Head of caudate nucleus (tissue), 42 donors: ENCODE measurements around the gene RETN.

Source experiments
- DNase-seq, 42 donors: peaks; one replicate each; pipeline versions ENCODE4 v3.0.0 to v3.0.0-alpha.2; 2020 to 2021; ENCODE audit warnings: mixed read lengths in 7 of 42
- intact Hi-C: fragments of 100-400 bp; cut with DNase I; formaldehyde crosslinking; loops from one replicate; pipeline ENCODE4 v1.15.0; 2022

Gene RETN, protein sequence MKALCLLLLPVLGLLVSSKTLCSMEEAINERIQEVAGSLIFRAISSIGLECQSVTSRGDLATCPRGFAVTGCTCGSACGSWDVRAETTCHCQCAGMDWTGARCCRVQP

DNA sequence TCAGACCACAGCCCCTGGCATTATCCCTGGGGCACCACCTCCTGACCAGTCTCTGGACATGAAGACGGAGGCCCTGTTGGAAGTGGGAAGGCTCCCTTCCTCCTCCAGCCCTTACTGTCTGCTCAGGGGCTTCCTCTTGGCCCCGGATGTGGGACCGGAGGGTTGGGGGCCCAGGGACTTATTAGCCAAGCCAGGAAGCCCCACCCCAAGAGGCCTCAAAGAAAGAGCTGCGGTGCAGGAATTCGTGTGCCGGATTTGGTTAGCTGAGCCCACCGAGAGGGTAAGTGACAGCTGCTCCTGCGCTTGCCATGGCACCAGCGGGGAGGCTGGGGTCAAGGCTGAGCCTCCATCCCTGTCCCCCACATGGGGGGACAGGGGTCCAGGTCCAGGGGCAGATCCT is at the start of gene RETN:
RETN (plus strand) TSS at position 208 of the 400 bp plus-strand sequence. CDS start 278 bp downstream, outside the sequence.
- intact Hi-C loops, result no loop called here
- no peak for DNase-seq

DNA sequence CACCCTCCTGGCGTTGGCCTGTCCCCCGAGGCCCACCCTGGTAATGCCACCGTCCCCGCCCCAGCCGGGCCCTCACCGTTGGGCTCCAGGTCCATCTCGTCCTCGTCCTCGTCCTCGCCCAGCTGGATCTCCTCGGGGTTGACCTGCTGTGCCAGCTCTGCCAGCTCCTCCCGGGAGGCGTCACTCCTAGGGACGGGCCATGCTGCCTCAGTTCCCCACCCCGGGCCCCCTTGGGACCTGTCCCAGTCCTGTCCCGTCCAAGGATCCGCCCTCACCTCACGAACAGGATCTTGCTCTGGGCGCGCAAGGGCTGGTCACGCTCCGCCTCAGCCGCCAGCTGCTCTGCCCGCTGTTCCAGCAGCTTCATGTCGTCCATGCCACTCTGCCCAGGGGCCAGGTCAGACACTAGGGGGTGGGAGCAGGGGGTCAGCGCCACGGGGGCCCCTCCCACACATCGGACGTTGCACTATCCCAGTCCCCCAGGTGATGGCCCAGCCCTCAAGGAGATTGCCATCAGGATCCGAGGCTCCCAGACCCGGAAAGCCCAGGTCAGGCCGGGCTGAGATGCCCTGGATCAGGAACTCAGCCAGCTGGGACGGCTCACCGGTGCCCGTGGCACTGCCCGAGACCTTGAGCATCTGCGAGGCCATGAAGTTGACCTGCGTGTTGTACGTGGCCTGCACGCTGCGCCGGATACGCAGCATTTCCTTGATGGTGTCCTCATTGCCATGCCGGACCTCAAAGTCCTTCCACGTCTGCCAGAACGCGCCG is 49.0 kb upstream of the RETN start:
- no peak for DNase-seq
- intact Hi-C loops, result no loop called here

DNA sequence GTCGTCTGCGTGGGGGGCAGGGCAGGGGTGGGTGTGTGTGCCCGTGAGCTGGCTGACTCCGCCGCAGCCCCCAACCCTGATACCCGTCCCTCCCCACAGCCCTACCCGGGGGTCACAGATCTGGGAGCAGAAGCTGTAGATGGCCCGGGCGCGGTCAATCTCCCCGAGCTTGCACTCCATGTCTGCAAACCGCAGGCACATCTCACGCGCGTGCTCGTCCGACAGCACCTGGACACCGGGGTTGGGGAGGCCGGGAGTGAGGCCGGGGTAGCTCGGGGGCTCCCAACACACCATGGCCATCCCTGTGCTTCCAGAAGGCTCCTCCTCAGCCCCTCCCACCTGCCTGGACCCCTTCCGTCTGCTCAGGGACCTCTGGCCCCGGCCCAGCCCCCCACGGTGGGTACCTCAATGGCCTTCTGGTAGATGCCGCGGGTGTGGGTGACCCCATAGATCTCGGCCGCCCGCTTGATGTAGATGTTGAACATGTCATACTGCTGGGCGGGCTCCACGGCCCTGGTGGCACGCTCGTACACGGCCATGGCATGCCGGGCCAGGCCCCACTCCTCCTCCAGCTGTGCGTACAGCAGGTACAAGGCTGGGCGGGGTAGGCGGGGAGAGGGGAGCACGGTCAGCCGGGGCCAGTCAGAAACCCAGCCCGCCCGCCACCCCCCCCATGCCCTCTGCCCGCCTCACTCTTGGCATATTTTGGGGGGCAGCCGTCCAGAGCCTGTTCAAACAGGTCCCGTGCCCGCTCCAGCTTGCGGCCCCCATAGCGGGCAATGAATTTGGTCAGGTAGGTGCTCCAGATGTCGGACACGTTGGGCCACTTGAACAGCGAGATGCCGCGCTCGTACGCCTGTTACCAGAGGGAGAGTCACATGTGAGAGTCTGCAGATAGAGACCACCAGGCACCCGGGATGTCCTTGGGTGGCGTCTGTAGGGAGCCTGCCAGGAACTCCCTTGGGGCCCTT is 48.1 kb upstream of the RETN start:
- intact Hi-C loops, result no loop called here
- DNase-seq, result no peak

DNA sequence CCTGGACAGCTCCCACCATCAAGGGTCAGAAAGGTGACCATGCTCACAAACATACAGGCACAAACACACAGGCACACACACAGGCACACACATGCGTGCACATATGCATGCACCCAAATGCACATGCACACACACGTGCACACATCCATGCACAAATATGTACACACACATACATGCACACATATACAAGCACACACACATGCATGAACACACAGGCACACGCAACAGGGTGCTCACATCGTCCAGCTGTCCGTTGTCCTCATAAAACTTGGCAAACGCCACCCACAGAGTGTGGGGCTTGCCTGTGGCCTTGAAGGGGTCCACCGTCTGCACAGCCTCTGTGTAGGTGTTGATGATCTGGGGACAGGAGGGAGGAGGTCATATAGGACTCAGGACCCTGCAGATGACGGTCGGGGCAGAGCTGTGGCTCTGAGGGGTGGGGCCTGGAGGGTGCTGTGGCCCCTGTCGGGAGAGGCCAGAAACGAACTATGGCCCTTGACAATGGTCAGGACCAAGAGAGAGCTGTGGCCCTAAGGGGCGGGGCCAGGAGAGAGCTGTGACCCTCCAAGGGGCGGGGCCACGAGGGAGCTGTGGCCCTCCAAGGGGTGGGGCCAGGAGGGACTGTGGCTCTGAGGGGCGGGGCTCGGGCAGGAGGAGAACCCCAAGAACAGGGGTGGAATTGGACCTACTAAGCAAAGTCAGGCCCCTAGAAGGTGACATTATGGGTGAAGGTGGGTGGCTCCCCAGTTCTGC is 45.7 kb upstream of the RETN start:
- no peak for DNase-seq
- intact Hi-C loops, result no loop called here

DNA sequence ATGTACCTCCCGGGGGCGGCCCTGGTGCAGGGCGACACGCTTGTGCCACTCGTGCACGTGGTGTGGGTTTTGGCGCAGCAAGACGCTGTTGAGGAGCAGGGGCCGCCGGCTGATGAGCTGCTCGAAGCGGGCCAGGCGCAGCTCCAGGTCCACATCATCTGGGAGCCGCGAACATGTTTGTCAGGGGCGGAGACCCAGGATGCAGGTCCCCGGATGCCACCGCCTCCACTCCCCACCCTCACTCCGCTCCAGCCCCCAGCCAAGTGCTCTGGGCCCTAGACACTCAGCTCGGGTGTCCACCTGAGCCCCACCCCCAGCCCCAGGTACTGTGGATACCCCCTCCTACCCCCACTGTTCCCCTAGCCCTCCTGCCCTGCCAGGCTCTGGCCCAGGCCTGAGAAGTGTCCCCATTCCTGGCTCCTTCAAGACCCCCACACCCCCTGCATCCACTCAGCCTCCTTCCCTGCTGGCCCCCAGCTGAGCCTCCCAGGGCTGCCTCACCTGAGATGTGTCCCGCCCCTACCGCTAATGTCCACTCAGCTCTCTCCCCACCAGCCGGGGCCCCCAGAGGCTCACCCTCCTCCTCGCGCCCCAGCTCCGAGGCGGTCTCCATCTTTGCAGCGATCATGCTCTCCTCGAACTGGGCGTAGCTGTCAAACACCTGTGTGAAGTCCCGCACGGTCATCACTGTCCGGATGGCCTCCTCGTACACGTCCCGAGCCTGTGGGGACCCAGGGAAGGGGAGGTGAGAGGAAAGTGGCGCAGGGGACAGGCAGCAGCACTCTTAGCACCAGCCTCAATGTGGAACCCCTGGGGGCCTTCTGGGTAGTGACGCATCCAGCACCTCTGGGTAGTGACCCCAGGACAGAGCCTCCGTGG is 44.9 kb upstream of the RETN start:
- intact Hi-C loops, result no loop called here
- DNase-seq, result no peak

DNA sequence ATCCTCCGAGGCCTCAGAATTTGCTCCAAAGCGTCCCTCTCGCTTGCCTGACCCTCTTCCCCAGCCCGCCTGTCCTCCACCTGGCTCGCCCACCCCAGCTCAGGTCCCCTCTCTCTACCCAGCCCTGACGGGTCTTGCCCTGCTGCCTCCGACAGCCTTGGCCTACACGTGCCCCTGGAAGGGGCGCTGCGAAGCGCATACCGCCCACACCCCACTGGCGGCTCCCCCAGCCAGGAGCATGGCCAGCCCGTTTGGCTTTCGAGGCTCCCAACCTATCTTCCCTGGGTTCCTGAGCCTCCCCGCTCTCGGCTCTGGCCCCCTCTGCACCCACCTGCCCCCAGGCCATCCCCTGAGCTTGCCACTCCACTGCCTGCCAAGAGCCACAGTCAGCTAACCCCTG is 44.0 kb upstream of the RETN start:
- intact Hi-C loops, result no loop called here
- DNase-seq, result no peak

DNA sequence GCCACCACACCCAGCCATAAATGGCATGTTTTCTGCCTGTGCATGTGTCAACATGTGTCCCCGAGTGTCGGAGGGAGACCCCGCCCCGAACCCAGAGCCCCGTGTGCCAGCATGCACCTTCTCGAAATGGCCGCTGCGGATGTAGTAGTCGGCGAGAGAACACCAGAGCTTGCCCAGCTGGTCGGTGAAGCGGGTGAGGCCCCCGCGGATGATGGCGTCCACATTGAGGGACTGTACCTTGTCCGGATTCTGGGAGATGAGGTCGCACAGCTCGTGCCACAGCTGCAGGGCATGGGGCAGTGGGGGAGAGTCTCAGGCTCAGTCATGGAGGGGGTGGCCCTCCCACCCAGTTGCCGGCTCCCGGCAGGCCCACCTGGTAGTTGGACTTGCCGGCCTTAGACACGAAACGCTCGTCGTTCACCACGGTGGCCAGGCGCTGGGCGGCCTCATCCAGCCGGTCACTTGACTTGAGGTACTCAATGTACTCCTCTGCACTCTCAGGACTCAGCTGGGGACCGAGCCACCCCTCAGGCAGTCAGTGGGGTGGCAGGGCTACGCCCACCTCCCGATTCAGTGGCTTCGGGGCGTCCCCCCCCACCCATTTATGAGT is 43.0 kb upstream of the RETN start:
- intact Hi-C loops, result no loop called here

DNA sequence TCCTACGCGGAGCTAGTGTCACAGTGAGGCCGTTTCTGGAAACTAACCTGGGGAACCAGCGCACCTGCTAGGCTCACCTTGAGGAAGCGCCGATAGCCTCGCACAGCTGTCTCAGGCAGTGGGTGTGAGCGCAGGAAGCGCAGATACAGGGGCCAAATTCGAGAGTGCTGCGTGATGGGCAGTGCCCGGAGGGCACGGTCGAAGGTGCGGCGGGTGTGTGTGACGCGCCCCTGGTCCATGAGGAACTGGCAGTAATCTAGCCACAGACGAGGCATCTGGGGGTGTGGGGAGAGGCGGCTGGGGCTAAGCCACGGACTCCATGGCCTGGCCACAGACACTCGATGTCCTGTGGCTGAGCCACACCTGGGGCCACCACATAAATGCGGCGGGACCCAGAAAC is 41.7 kb upstream of the RETN start:
- intact Hi-C loops, result no loop called here
- no peak for DNase-seq

More for the DNA sequence above, 43.0 kb upstream of the RETN start:
- DNase-seq, result no peak

DNA sequence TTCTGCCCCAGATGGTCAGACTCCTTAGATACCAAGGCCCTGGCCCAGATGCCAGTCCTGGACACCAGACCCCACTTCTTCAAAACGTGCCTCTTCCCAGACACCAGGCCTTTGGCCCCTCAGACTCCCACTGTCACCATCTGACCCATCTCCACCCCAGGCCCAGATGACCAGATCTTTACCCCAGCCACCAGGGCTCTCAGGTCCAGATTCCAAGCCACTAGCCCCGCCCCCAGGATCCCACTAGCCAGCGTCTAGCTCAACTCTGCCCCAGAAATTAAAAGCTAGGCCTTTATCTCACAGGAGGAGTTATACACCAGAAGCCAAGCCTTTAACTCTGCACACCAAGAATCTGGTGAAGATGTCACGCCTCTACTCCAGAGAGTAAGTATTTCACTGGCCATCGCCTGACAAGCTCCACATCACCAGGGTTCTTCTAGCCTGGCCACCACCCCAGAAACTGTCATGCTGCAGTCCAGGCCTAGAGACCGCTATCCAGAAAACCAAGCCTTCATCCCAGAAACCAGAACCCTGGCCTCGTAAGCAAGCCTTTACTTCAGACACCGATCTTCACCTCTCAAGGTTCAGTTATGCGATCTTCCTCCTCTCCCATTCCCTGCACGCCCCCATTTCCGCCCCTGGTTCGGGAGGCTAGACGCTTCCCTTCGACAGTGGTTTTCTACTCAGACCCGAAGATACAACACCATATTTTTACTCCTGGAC is 40.1 kb upstream of the RETN start:
- intact Hi-C loops, result no loop called here
- no peak for DNase-seq

DNA sequence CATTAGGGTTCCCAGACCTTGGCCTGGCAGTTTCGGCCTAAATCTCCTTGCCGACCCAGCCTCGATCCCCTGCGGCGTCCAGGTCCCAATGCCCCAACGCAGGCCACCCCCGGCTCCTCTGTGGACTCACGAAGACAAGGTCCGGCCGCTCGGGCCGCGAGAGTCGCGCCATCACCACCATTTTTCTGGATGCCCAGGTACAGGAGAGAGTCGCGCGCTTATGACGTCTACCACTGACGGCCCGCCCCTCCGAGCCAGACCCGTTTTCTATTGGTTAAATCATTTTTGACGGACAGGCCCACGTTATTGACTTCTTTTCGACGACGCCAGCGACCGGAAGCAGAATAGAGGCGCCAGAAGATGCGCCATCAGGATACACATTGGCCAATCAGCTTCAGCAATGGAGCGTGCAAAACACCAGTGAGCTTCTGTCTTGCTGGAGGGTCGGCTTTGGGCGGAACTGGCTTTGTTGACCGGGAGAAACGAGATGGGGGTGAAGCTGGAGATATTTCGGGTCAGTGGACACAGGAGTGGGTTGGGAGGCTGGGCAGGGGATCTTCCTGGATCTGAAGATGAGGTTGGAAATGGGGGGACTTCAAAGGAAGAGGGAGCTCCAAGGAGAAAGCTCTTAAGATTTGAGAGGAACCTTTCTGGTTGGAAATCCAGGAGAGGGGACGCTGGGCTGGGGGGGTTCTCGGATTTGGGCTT is 39.3 kb upstream of the RETN start, which contains the start of the genes PET100 and XAB2:
PET100 (plus strand) TSS at position 447 of the 708 bp plus-strand sequence; CDS start at position 488, 41 bp downstream.
XAB2 (minus strand) TSS at position 199 of the 708 bp plus-strand sequence; CDS start at position 181, 18 bp downstream.
- intact Hi-C loops, result no loop called here
- DNase-seq, result peak; percentile 93 to 99 (median 98)

DNA sequence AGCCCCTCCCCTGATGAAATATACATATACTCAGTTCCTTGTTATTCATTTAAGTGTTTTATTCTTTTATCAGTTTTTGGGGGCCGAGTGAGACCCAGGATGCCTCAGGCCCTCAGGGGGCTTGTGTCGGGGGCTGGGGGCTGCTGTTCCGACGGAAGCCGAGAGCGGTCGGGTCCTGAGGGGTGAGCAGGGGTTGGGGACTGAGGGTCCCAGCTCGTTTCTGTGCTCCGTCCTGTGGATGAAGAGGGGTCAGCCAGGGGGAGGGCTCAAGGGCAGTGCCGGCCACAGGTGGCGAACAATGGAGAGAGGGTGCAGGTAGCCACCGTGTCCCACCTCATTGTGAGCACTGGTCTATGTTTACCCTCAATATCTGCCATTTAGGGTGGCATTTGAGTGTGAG is 37.3 kb upstream of the RETN start:
- intact Hi-C loops, result no loop called here

DNA sequence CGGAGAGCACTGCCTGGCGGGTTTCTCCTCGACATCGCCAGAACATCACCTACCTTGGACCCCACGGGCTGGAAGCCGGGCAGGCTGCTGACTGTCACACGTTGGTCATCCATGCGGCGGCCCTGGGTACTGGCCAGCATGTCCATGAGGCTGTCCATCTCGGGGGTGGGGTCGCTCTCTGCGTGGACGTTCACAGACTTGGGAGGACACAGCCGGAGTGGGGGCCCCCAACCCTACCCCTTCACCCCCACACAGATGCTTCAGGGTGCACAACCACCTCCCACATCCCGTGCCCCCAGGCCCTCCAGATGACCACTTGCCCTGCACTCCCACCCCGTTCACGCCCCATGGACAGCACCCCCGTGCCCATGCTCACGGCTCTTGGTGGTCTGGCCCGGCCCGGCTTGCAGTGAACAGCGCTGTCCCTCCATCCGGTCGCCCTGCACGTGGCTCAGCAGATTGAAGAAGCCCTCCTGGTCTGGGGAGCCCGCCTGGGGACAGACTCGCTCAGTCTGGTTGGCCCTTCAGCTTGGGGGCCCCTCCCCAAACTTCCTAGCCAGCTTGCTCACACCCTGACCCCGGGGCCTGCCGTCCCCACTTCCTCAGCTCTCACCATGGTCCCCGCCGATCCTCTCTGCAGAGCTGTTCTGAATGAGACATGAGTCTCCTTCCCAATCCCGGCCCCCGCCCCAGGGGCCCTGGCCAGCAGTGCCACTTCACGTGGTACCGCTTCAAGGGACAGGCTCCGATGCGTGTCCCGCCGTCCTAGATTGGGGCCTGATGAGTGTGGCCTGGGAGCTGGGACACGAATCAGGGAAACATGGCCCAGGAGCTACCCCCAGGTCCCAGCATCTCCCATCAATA is 36.3 kb upstream of the RETN start:
- intact Hi-C loops, result no loop called here
- no peak for DNase-seq

More for the DNA sequence above, 37.3 kb upstream of the RETN start:
- DNase-seq, result no peak

DNA sequence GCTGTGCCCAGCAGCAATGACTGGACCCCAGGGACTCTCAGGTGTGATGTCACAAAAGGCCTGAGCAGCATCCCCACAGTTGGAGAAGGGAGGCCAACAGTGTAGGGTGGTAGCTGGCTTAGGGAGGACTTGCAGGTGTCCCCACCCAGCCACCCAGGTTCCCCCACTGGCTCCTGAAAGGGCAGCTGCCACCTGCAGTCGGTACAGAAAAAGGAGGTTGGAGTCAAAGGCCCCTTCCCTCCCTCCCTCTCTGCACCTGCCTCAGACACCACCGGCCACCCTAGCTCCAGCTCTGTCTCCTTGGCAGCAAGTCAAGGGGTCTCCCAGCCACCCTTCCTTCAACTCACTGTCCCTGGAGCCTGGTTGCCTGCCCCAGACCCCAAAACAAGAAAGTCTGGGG is 35.2 kb upstream of the RETN start, which contains the start of gene PCP2:
PCP2 (minus strand) TSS at position 22 of the 400 bp plus-strand sequence. CDS start 262 bp downstream, outside the sequence.
- intact Hi-C loops, result no loop called here
- no peak for DNase-seq

DNA sequence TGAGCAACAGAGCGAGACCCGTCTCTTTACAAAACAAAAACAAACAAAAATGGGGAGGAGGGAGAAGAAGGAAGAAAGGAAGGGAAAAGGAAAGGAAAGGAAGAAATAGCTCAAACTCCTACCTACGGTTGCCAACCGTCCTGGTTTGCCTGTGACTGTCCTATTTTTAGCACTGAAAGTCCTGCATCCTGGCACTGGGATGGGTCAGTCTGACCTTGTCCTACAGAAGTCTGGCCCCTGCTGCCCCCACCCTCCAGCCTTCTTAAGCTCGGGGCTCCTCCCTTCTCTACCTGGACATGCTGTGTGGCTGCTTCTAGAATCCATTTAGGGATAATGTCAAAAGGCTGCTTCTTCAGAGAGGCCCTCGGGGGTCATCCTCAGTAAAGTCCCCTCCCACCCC is 33.2 kb upstream of the RETN start:
- intact Hi-C loops, result no loop called here
- DNase-seq, result no peak

DNA sequence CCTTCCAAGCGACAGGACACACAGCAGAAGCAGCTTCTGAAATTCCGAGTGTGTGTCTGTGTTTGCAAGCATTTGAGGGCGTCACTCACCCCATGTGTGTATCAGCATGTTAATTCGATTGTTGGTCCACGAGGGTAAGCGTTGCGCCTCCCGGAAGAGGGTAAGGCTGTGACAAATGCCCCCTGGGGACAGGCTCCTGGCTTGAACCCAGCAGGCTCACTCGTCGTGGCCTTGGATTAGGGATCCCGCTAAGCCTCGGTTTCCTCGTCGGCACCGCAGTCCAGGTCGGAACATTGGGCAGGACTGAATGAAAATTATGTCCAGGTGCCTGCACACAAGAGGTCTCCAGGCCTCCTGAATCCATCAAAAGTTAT is 32.5 kb upstream of the RETN start:
- intact Hi-C loops, result no loop called here
- DNase-seq, result no peak
